Uterus (tissue), 2 donors: ENCODE measurements around the gene CPED1.

ENCODE experiments used
- CTCF ChIP-seq, 4 experiments: fragments of 200-600 bp in 2 of 4; fragments of 450-650 bp in 2 of 4; sonication (generic) in 2 of 4; IDR thresholded peaks; one replicate each; pipeline ENCODE4 v1.5.1; 2016 to 2019; ENCODE audit warnings: antibody characterized with exemption in 4 of 4, mild to moderate bottlenecking in 2 of 4, moderate library complexity in 1 of 4
- POLR2A ChIP-seq, 2 donors: fragments of 450-650 bp; IDR thresholded peaks; one replicate each; pipeline ENCODE4 v1.6.1; 2016; ENCODE audit warnings: antibody characterized with exemption in 2 of 2, mild to moderate bottlenecking in 1 of 2, moderate library complexity in 1 of 2

GRCh38 chr7:121331574-121331973, 343.1 kb downstream of the CPED1 start:
- no peak for TF ChIP-seq CTCF (IDR thresholded peaks at IDR 0.05)
- TF ChIP-seq POLR2A (IDR thresholded peaks at IDR 0.05): no peak
